ENCODE results near the gene CKAP5.
"Not testable (repeated sequence)": the region's sequence is repeated elsewhere in the genome, so short reads cannot be mapped to it uniquely, and the experiment has no call there.

CKAP5 gene

GRCh38 chr11:46855167-46855566 is 9.1 kb upstream of the CKAP5 start:
- DNase-seq (ENCODE audit: low spot score), result no peak

- peak; percentile 10 for DNase-seq (ENCODE audit: low spot score)
Measured at GRCh38 chr11:46850829-46851380, 4.8 kb upstream of the CKAP5 start.

- DNase-seq (ENCODE audit: low spot score), result no peak
Measured at GRCh38 chr11:46849631-46850030, 3.6 kb upstream of the CKAP5 start.

GRCh38 chr11:46846510-46846830 is 390 bp upstream of the CKAP5 start:
- no peak for DNase-seq (ENCODE audit: low spot score)

GRCh38 chr11:46845440-46845739 is 690 bp downstream of the CKAP5 start:
- no peak for DNase-seq (ENCODE audit: low spot score)

DNA sequence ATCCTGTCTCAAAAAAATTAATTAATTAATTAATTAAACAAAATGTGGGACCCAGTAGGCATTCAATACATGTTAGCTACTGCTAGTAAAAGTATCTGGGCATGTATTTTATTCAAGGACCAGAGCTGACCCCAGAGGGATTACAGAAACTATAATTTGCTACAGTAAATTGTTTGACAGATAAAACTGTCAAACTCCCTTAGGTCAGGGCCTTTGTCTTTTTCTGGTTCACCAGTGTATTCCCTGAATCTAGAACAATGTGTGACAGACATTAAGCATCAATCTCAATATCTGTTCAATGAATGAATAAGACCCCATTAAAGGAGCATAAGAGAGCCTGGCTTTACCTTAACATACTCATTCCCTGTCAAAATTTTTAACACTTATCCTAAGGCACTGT is 6.0 kb downstream of the CKAP5 start:
- DNase-seq (ENCODE audit: low spot score), result no peak

DNA sequence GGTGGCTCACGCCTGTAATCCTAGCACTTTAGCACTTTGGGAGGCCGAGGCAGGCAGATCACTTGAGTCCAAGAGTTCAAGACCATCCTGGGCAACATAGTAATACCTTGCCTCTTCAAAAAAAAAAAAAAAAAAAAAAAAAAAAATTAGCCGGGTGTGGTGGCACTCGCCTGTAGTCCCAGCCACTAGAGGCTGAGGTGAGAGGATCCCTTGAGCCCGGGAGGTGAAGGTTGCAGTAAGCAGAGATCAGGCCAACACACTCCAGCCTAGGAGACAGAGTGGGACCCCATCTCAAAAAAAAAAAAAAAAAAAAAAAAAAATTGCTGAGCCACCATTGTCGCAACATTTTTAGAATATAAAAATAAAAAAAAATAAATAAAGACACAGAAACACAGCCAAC is 7.6 kb downstream of the CKAP5 start:
- DNase-seq (ENCODE audit: low spot score), result no peak

DNA sequence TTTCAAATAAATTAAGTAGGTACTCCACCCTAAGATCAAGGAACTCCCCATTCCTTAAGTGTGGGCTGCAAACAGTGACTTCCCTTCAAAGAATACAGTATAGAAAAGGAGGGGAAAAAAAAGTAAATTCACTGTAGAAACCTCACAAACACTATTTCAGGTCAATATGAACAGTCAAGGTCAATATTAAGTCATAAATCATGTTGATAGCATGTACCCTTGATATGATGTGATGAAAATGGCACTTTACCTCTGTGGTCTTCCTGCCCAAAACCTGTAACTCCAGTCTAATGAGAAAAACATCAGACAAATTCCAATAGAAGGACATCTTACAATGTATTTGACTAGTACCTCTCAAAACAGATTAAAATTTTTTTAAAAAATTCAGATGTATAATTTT is 8.2 kb downstream of the CKAP5 start:
- no peak for DNase-seq (ENCODE audit: low spot score)

DNA sequence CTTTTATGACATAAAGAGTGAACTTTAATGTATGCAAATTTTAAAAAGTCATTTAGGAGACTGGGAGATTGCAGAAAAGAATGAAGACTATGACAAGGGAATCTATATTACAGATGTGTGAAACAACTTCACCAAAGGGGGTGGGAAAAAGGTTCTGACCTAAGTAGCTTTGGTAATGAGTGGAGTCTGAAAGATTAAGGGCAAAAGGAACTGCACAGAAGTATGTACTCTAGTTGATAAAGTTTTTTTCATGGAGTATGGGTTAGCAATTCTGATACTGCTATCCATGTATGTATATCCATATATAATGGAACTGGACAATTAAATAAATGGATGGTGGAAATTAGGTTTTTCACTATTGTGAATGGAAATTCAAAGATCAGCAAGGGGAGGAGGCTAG is 9.2 kb downstream of the CKAP5 start:
- DNase-seq (ENCODE audit: low spot score), result no peak

GRCh38 chr11:46836431-46836830 is 9.6 kb downstream of the CKAP5 start:
- DNase-seq (ENCODE audit: low spot score), result no peak

DNA sequence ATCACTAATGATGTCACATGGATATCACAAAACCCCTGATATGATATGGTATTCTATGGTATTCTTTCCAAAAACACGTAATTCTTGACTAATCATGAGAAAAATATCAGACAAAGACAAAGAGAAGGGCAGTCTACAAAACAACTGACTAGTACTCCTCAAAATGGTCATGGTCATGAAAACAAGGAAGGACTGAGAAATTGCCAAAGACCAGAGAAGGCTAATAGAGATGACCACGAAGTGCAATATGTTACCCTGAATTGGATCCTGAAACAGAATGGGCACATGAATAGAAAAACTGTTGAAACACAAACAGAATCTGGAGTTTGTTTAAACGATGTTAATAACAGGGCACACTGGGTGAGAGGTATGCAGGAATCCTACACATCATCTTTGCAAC is 10.2 kb downstream of the CKAP5 start:
- DNase-seq (ENCODE audit: low spot score), result no peak

GRCh38 chr11:46834821-46835220 is 11.3 kb downstream of the CKAP5 start:
- no peak for DNase-seq (ENCODE audit: low spot score)

GRCh38 chr11:46832511-46833214 is 13.4 kb downstream of the CKAP5 start:
- no peak for DNase-seq (ENCODE audit: low spot score)

DNA sequence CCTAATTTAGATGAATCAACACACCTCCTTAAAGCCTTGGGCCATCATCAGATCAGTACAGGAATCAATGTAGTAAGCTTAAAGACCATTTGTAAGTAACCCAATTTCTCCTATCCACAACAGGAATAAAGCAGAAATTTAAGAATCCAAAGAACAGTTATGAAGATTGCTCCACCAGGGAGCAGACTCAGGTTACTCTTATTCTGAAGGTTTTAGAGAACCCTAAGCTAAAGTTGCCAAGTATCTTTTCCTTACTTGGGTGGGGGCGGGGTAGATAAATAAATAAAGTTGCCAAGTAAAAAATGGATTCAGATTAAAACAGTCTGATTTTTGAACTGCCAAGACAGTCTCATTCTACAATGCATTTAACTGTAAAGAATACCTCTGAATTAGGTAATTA is 18.1 kb downstream of the CKAP5 start:
- DNase-seq (ENCODE audit: low spot score), result no peak

- DNase-seq (ENCODE audit: low spot score), result peak; percentile 50
Measured at GRCh38 chr11:46826310-46827044, 19.6 kb downstream of the CKAP5 start.

- DNase-seq (ENCODE audit: low spot score), result no peak
Measured at GRCh38 chr11:46808799-46809431, 37.2 kb downstream of the CKAP5 start.

DNA sequence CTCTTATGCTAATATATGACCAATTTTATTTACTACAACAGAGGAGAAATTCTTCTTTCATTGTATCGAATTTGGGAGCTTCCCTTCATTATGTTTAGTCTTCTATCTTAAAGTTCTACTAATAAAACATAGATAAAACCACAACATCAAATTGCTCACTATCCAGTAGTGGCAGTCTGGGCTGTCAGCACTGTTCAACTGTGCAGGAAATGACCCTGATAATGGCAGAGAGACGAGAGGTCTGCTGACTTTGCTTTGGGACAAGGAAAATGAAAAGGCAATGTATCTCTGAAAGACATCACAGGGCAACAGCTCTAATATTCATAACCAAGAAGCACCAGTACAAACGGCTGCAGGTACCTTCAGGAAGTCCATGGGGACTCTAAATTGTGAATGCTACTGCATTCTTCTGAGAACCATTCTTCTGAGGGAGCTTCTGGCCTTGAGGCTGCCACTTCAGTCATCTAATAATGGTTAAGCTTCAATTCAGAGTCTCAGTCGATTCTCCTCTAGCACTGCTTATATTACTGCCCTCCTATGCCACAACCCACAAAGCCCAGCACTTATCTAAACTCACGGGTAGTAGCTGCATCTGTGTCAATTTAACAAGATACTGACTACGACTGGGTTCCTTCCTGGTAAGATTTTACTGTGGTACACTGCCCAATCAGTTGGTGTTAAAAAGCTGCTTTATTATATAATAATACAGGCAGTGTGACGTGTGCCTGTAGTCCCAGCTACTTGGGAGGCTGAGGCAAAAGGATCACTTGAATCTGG is 44.2 kb downstream of the CKAP5 start:
- no peak for DNase-seq (ENCODE audit: low spot score)

DNA sequence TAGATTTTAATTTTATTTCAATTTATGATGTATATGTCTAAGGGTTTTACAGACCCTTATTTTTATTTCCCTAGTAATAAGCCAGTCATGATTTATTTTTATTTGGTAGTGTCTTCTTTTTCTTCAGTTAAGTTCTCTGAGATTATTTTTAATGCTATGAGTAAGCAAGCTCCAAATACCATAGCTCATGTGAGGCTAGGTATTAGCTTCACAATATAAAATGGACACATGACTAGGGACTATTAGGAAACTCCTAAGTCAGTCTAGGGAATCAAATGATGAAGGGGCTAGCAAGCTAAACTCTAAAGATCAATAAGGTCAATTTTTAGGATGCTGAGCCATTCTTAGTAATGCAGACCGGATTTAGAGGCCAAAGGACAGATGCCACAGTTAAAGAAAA is 45.9 kb downstream of the CKAP5 start:
- DNase-seq (ENCODE audit: low spot score), result no peak

DNA sequence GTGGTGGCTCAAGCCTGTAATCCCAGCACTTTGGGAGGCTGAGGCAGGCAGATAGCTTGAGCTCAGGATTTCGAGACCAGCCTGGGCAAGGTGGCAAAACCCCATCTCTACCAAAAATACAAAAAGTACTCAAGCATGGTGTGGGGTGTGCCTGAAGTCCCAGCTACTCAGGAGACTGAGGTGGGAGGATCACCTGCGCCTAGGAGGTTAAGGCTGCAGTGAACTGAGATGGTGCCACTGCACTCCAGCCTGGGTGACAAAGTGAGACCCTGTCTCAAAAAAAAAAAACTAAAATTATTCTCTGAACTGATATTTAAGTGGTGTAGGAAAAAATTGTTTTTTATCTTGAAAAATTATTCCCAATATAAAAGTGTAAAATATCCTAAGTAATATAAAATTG is 46.4 kb downstream of the CKAP5 start:
- DNase-seq (ENCODE audit: low spot score), result not testable (repeated sequence)

GRCh38 chr11:46778416-46778815 is 67.7 kb downstream of the CKAP5 start:
- peak; percentile 53 for DNase-seq (ENCODE audit: low spot score)

DNA sequence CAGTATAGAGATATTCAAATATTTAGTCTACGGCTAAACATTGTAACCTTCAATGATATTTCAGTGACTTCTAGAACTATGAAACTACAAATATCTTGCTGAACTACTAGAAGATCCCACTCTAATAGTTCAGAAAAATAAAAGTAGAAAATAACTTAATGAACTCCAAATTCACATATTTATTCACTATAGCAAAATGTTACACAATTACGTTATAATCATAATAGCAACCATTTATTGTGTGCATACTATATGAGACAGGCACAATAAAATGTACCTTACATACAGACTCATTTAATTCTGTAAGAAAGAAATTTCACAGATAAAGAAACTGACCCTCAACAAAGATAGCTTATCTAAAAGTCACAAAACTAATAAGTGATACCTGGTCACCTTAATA is 69.2 kb downstream of the CKAP5 start:
- no peak for DNase-seq (ENCODE audit: low spot score)

GRCh38 chr11:46769636-46770221 is 76.4 kb downstream of the CKAP5 start:
- no peak for DNase-seq (ENCODE audit: low spot score)

All from LoVo (cell line).